GM12873 (cell line): Measurements from ENCODE around the gene EXOC3L1.

Source experiments
- TF ChIP-seq, protein P1 (sequence below): IDR thresholded peaks from 2 replicates; pipeline ENCODE4 v1.5.1; 2012; ENCODE audit warnings: low read depth, mild to moderate bottlenecking, moderate library complexity, low read length, control low read depth; ENCODE audit not compliant: insufficient read depth; ENCODE audit errors: missing control alignments

Gene EXOC3L1

DNA sequence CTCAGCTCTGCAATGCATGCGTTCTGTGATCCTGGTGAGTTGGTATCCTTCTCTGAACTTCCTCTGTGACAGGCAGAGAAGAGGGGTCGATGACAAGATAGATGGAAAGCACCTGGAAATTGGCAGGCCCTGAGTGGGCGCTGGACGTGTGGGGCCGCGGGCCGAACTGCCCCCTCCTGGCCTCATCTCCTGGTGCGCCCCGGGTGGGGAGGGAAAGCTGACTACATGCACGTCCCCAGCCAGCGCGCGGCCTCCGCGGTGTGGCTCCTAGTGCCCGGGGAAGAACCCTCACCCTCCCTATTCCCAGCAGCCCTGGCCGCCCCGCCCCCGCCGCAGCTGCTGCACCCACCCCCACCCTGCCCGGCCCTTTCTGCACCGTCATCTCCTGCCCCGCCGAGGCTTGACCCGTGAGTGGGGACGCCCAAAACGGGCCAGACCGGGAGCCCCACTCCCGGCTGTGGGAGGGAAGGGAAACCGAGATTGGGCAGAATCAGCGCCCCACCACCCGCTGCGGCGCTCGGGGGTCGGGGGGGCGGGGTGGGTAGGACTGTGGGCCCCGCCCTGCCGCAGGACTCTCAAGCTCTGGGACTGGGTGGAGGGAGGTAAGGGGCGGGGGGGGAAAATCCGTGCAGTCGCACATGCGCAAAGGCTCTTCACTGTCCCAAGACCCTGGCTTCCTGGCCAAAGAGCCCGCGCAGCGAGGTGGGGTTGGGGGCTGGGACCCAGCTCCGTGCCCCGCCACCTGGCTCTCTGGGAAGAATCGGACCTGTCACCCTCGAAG, 19.6 kb downstream of the EXOC3L1 start, which contains the start of gene NOL3:
Gene NOL3 (plus strand): TSS at position 371 of the 781 bp plus-strand sequence.
- TF ChIP-seq, protein P1, sequence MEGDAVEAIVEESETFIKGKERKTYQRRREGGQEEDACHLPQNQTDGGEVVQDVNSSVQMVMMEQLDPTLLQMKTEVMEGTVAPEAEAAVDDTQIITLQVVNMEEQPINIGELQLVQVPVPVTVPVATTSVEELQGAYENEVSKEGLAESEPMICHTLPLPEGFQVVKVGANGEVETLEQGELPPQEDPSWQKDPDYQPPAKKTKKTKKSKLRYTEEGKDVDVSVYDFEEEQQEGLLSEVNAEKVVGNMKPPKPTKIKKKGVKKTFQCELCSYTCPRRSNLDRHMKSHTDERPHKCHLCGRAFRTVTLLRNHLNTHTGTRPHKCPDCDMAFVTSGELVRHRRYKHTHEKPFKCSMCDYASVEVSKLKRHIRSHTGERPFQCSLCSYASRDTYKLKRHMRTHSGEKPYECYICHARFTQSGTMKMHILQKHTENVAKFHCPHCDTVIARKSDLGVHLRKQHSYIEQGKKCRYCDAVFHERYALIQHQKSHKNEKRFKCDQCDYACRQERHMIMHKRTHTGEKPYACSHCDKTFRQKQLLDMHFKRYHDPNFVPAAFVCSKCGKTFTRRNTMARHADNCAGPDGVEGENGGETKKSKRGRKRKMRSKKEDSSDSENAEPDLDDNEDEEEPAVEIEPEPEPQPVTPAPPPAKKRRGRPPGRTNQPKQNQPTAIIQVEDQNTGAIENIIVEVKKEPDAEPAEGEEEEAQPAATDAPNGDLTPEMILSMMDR = no peak

DNA sequence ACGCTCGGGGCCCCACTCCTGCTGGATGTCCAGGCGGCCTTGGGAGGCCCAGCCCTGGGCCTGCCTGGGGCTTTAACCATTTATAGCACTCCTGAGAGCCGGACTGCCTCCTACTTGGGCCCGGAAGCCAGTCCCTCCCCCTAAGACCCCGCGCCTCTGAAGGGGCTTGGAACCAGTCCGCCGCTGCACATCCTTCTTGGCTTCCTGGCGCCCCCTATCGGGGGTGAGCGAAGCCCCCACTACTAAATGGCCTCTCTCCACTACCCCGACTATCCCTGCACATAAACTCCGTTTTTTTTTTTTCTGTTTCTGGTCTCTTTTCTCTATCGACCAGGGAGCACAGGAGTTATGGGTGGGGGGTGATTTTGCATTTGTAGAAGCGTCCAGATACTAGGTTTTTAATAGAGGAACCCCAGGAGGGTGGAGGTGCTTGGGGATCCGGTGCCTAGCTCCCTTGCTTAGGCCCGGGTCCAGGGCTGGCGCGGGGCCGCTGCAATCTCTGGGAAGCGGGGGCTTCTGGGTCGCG, 20.2 kb downstream of the EXOC3L1 start:
- TF ChIP-seq, protein P1 = peak; percentile 81

DNA sequence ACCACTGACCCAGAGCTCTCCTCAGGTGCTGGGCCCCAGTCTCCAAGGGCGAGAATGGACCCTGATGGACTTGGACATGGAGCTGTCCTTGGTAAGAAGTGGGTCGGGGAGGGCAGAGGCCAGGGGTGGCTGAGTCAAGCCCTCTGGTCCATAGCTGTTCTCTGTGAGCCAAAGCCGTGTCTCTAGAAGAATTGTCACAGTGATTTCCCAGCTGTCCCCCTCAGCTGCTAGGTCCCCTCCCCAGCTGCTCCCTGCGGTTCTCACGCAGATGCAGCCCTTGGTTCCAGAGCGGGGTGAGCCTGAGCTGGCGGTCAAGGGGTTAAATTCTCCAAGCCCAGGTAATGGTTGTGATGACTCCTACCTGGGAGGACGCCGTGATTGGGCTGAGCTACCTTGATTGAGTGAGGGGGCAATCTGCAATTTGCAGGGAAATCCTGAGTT, 20.9 kb downstream of the EXOC3L1 start:
- TF ChIP-seq, protein P1 = no peak

DNA sequence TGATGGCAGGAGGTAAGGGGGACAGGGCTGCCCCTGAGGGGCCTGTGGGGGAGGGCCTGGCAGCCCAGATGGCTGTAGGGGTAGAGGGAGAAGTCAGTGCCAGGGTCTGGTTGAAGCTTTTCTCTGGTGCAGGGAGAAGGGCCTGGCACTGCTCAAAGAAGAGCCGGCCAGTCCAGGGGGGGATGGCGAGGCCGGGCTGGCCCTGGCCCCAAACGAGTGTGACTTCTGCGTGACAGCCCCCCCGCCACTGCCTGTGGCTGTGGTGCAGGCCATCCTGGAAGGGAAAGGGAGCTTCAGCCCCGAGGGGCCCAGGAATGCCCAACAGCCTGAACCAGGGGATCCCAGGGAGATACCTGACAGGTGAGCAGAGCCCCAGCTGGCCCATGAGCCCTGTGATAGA, 22.3 kb downstream of the EXOC3L1 start:
- TF ChIP-seq, protein P1 = no peak

DNA sequence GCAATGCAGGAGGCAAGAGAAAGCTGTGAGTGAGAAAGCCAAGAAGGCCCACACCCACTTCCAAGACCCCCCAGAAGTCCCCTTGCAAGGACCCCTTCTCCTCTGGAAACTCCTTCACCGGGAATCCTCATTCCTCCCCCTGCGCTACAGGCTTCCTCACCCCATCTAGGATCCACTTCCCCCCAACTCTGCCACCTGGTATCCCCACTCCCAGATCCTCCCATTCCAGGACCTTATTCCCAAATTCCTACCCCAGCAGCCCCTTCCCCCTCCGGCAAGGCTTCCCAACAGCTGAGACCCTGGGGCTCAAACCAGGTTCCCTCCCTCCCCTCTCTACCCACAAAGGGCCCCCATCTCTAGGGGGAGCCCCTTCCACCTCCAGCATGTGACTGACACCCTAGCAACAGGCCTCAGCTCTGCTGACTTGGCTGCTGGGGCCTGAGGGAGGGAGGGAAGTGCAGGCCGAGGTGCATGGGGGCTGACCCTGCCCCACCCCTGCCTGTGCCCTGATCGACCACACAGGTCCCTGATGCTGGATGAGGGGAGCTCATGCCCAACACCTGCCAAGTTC, 23.3 kb downstream of the EXOC3L1 start:
- TF ChIP-seq, protein P1 = no peak

DNA sequence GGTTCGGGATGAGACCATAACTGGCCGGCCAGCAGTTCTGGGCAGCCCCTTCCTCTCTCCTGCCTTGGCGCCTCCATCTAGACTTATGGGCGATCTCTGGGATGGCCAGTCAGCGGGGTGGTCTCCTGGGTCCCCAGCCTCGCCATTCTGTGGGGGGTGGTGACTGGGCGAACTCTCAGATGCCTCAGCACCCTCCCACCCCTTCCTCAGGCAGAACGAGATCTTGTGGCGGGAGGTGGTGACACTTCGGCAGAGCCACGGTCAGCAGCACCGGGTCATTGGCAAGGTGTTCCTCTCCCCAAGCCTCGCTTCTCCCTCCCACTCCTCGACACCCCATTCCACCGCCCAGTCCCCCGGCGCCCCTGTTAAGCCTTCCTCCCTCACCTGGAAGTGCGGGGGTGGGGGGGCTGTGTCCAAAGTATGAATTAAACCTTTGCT, 23.8 kb downstream of the EXOC3L1 start:
- TF ChIP-seq, protein P1 = no peak
